OCI-LY1 (cell line): ENCODE measurements around the gene PAK4.

Source experiments
- H2AFZ ChIP-seq: fragments of 200-600 bp; sonication (generic), shearing (Covaris generic); 2 replicates; pipeline ENCODE4 v1.6.0; 2014; ENCODE audit warnings: antibody characterized with exemption, mild to moderate bottlenecking, low read length
- H3F3A ChIP-seq: fragments of 200-600 bp; sonication (generic), shearing (Covaris generic); 2 replicates; pipeline ENCODE4 v1.6.0; 2014; ENCODE audit warnings: mild to moderate bottlenecking, antibody characterized with exemption, low read length, moderate library complexity; ENCODE audit not compliant: insufficient read depth
- H3K27ac ChIP-seq: fragments of 200-600 bp; sonication (generic); 2 replicates; pipeline ENCODE4 v1.5.1; 2014; ENCODE audit warnings: low read length, mixed run types, mild to moderate bottlenecking, low read depth; ENCODE audit not compliant: poor library complexity, severe bottlenecking
- H3K27me3 ChIP-seq: fragments of 200-600 bp; sonication (generic); 2 replicates; pipeline ENCODE4 v1.6.0; 2014; ENCODE audit warnings: antibody characterized with exemption, mild to moderate bottlenecking, low read length, moderate library complexity; ENCODE audit not compliant: insufficient read depth
- H3K36me3 ChIP-seq: fragments of 200-600 bp; sonication (generic); 2 replicates; pipeline ENCODE4 v1.6.1; 2014; ENCODE audit warnings: mild to moderate bottlenecking, antibody characterized with exemption, low read length, moderate library complexity, mixed read lengths; ENCODE audit not compliant: insufficient read depth
- H3K4me1 ChIP-seq: fragments of 200-600 bp; sonication (generic); 2 replicates; pipeline ENCODE4 v1.5.1; 2014; ENCODE audit warnings: mild to moderate bottlenecking, low read length, moderate library complexity; ENCODE audit not compliant: insufficient read depth, severe bottlenecking
- H3K4me2 ChIP-seq: fragments of 200-600 bp; sonication (generic), shearing (Covaris generic); 2 replicates; pipeline ENCODE4 v1.6.1; 2014; ENCODE audit warnings: low read length
- H3K4me3 ChIP-seq: fragments of 200-600 bp; sonication (generic); 2 replicates; pipeline ENCODE4 v1.5.1; 2014; ENCODE audit warnings: low read length, low read depth, mild to moderate bottlenecking, mixed read lengths; ENCODE audit not compliant: poor library complexity, severe bottlenecking
- H3K79me2 ChIP-seq: fragments of 200-600 bp; shearing (Covaris generic); 2 replicates; pipeline ENCODE4 v1.6.1; 2016; ENCODE audit warnings: mixed run types, low read length, mixed read lengths; ENCODE audit not compliant: insufficient read depth
- H3K9ac ChIP-seq: fragments of 200-600 bp; sonication (generic), shearing (Covaris generic); 2 replicates; pipeline ENCODE4 v1.6.1; 2014; ENCODE audit warnings: mild to moderate bottlenecking, low read length, mixed read lengths
- H3K9me2 ChIP-seq: fragments of 200-600 bp; sonication (generic), shearing (Covaris generic); 2 replicates; pipeline ENCODE4 v1.6.1; 2014; ENCODE audit warnings: low read depth, mild to moderate bottlenecking, low read length, mixed read lengths
- H3K9me3 ChIP-seq: fragments of 200-600 bp; shearing (Covaris generic); 2 replicates; pipeline ENCODE4 v1.6.1; 2014; ENCODE audit warnings: low read length, mixed read lengths
- H4K20me1 ChIP-seq: fragments of 200-600 bp; sonication (generic), shearing (Covaris generic); 2 replicates; pipeline ENCODE4 v1.6.0; 2016; ENCODE audit warnings: mild to moderate bottlenecking, low read length; ENCODE audit not compliant: insufficient read depth
- CTCF ChIP-seq: fragments of 200-600 bp; sonication (generic), shearing (Covaris generic); IDR thresholded peaks from 2 replicates; pipeline ENCODE4 v1.5.1; 2017; ENCODE audit warnings: mild to moderate bottlenecking, antibody characterized with exemption, low read length, moderate library complexity, mixed read lengths
- EZH2 ChIP-seq: fragments of 200-600 bp; sonication (generic), shearing (Covaris generic); IDR thresholded peaks from 2 replicates; pipeline ENCODE4 v1.8.0; 2017; ENCODE audit warnings: borderline replicate concordance, mixed run types, mild to moderate bottlenecking, antibody characterized with exemption, low read length, moderate library complexity, mixed read lengths

The PAK4 gene

GRCh38 chr19:39158646-39159260 is 33.2 kb downstream of the PAK4 start:
- Histone ChIP-seq H3K4me1 (no peaks in the 10 kb centered on the region), H2AFZ (no peak overlapping the region), H3K9me2 (no peaks in the 10 kb centered on the region), H3K79me2 (no peaks in the 10 kb centered on the region), H3F3A (no peaks in the 10 kb centered on the region), H3K9ac (no peak overlapping the region), H3K9me3 (no peaks in the 10 kb centered on the region), H3K27me3 (no peaks in the 10 kb centered on the region), H3K4me3 (no peak overlapping the region), H3K4me2 (no peak overlapping the region), H3K27ac (no peak overlapping the region), H4K20me1 (no peaks in the 10 kb centered on the region), H3K36me3 (no peaks in the 10 kb centered on the region)
- TF ChIP-seq CTCF (no peak), EZH2 (no peak)

- Histone ChIP-seq H3K27ac (no peak overlapping the region), H2AFZ (no peak overlapping the region)
Measured at GRCh38 chr19:39160523-39160861, 34.9 kb downstream of the PAK4 start.

GRCh38 chr19:39160889-39161672 is 35.5 kb downstream of the PAK4 start:
- Histone ChIP-seq H3K4me1 (no peaks in the 10 kb centered on the region), H3F3A (no peaks in the 10 kb centered on the region), H3K27ac (no peak overlapping the region)

More at GRCh38 chr19:39160523-39160861, 34.9 kb downstream of the PAK4 start:
- H3F3A ChIP-seq, result no peaks in the 10 kb centered on the region
- no peak overlapping the region for H3K4me3 ChIP-seq
- H3K9me2 ChIP-seq, result no peaks in the 10 kb centered on the region
- H3K9me3 ChIP-seq, result no peaks in the 10 kb centered on the region
- H3K79me2 ChIP-seq, result no peaks in the 10 kb centered on the region
- H4K20me1 ChIP-seq, result no peaks in the 10 kb centered on the region
- no peaks in the 10 kb centered on the region for H3K27me3 ChIP-seq
- no peak overlapping the region for H3K4me2 ChIP-seq
- H3K36me3 ChIP-seq, result no peaks in the 10 kb centered on the region
- H3K9ac ChIP-seq, result no peak overlapping the region
- no peak for TF ChIP-seq EZH2
- TF ChIP-seq CTCF, result no peak
- no peaks in the 10 kb centered on the region for H3K4me1 ChIP-seq

More at GRCh38 chr19:39160889-39161672, 35.5 kb downstream of the PAK4 start:
- H3K9ac ChIP-seq, result no peak overlapping the region
- H3K36me3 ChIP-seq, result no peaks in the 10 kb centered on the region
- H2AFZ ChIP-seq, result no peak overlapping the region
- no peaks in the 10 kb centered on the region for H3K9me2 ChIP-seq
- H4K20me1 ChIP-seq, result no peaks in the 10 kb centered on the region
- H3K4me2 ChIP-seq, result no peak overlapping the region
- no peaks in the 10 kb centered on the region for H3K9me3 ChIP-seq
- TF ChIP-seq CTCF (no peak), EZH2 (no peak)
- no peaks in the 10 kb centered on the region for H3K27me3 ChIP-seq
- no peaks in the 10 kb centered on the region for H3K79me2 ChIP-seq
- H3K4me3 ChIP-seq, result no peak overlapping the region
